K562 (cell line): Measurements from ENCODE around the gene ARHGEF38. TPM values are rescaled to one million over a fixed set of nuclear protein-coding genes. Genes with fewer than 3 reads are reported as not detected.

ENCODE experiments used
- ESRRB ChIP-seq: fragments of 250-450 bp; sonication (Bioruptor Pico); IDR thresholded peaks from 2 replicates; pipeline ENCODE4 v1.5.0; 2020; ENCODE audit warnings: mild to moderate bottlenecking, moderate library complexity, borderline replicate concordance
- HDAC3 ChIP-seq: fragments of 450-650 bp; IDR thresholded peaks from 2 replicates; pipeline ENCODE4 v1.6.1; 2018; ENCODE audit warnings: borderline replicate concordance, mild to moderate bottlenecking, moderate library complexity; ENCODE audit not compliant: partially characterized antibody
- OTX1 ChIP-seq: fragments of 450-650 bp; formaldehyde crosslinking; IDR thresholded peaks from 2 replicates; pipeline ENCODE4 v1.4.0; 2022; ENCODE audit warnings: mild to moderate bottlenecking
- PREB ChIP-seq: sonication (generic); formaldehyde crosslinking; IDR thresholded peaks from 2 replicates; pipeline ENCODE4 v1.8.1; 2023; ENCODE audit warnings: mild to moderate bottlenecking, missing genetic modification reagents
- SLC30A9 ChIP-seq: fragments of 250-450 bp; sonication (Bioruptor Pico); IDR thresholded peaks from 2 replicates; pipeline ENCODE4 v1.8.0; 2022; ENCODE audit warnings: mild to moderate bottlenecking, moderate library complexity
- ZFP36 ChIP-seq: fragments of 150-350 bp; IDR thresholded peaks from 2 replicates; pipeline ENCODE4 v1.6.1; 2018; ENCODE audit warnings: low read length, low read depth; ENCODE audit not compliant: partially characterized antibody
- ZHX1 ChIP-seq: fragments of 150-350 bp; conservative IDR thresholded peaks from 2 replicates; pipeline ENCODE4 v1.6.1; 2014; ENCODE audit warnings: low read length
- ZNF324 ChIP-seq: fragments of 250-450 bp; sonication (Bioruptor Pico); IDR thresholded peaks from 2 replicates; pipeline ENCODE4 v1.4.0; 2020; ENCODE audit warnings: mild to moderate bottlenecking
- polyA plus RNA-seq, 8 experiments: library from polyadenylated mRNA; depleted of rRNA in 4 of 8; stranded (reverse) in 5 of 8; unstranded in 3 of 8; fragments of >200 nt; fragmentation: Nextera tagmentation in 2 of 8; fragmentation: Illumina TruSeq in 1 of 8; extraction: Ambion mirVana in 2 of 8; extraction: Trizol in 1 of 8; gene quantifications; 2 replicates each; pipeline versions ENCODE4 v1.2.1 to v1.2.3, GENCODE V29; 2011 to 2014; ENCODE audit warnings: inconsistent platforms in 1 of 8, missing spikeins in 1 of 8
- total RNA-seq, 7 experiments: library from RNA; depleted of rRNA in 6 of 7; stranded (reverse); fragments of >200 nt in 6 of 7; fragmentation: Illumina TruSeq in 2 of 7; extraction: Trizol in 2 of 7; gene quantifications; 2 replicates each; pipeline versions ENCODE4 v1.2.1 to v1.2.3, GENCODE V29; 2011 to 2021; ENCODE audit warnings: low replicate concordance in 1 of 7
- TF ChIP-seq, protein P1 (sequence below): fragments of 450-650 bp; IDR thresholded peaks from 2 replicates; pipeline ENCODE4 v1.6.1; 2018; ENCODE audit not compliant: partially characterized antibody
- TF ChIP-seq, protein P2 (sequence below): IDR thresholded peaks from 3 replicates; pipeline ENCODE4 v1.6.1; 2011; ENCODE audit warnings: borderline replicate concordance, mild to moderate bottlenecking, moderate library complexity; ENCODE audit not compliant: insufficient read length; ENCODE audit errors: extremely low read depth

The ARHGEF38 gene
- total and polyA plus RNA-seq, 9 of the 15 experiments (the other 6 are each of a cell fraction or from before 2014, with no cell fraction given): 0.17 TPM; not detected in 8

- TF ChIP-seq PREB (CRISPR knock-in tag) (no peak; the same call in 1 of the 2 replicates), OTX1 (CRISPR knock-in tag) (peak; percentile 74; the same call in 1 of the 2 replicates), ZFP36 (peak; percentile 53), SLC30A9 (CRISPR knock-in tag) (no peak), ESRRB (CRISPR knock-in tag) (no peak), ZHX1 (peak; percentile 86), HDAC3 (peak; percentile 73), ZNF324 (CRISPR knock-in tag) (no peak)
- TF ChIP-seq, protein P1, sequence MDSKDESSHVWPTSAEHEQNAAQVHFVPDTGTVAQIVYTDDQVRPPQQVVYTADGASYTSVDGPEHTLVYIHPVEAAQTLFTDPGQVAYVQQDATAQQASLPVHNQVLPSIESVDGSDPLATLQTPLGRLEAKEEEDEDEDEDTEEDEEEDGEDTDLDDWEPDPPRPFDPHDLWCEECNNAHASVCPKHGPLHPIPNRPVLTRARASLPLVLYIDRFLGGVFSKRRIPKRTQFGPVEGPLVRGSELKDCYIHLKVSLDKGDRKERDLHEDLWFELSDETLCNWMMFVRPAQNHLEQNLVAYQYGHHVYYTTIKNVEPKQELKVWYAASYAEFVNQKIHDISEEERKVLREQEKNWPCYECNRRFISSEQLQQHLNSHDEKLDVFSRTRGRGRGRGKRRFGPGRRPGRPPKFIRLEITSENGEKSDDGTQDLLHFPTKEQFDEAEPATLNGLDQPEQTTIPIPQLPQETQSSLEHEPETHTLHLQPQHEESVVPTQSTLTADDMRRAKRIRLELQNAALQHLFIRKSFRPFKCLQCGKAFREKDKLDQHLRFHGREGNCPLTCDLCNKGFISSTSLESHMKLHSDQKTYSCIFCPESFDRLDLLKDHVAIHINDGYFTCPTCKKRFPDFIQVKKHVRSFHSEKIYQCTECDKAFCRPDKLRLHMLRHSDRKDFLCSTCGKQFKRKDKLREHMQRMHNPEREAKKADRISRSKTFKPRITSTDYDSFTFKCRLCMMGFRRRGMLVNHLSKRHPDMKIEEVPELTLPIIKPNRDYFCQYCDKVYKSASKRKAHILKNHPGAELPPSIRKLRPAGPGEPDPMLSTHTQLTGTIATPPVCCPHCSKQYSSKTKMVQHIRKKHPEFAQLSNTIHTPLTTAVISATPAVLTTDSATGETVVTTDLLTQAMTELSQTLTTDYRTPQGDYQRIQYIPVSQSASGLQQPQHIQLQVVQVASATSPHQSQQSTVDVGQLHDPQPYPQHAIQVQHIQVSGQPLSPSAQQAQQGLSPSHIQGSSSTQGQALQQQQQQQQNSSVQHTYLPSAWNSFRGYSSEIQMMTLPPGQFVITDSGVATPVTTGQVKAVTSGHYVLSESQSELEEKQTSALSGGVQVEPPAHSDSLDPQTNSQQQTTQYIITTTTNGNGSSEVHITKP: peak; percentile 53
- TF ChIP-seq, protein P2, sequence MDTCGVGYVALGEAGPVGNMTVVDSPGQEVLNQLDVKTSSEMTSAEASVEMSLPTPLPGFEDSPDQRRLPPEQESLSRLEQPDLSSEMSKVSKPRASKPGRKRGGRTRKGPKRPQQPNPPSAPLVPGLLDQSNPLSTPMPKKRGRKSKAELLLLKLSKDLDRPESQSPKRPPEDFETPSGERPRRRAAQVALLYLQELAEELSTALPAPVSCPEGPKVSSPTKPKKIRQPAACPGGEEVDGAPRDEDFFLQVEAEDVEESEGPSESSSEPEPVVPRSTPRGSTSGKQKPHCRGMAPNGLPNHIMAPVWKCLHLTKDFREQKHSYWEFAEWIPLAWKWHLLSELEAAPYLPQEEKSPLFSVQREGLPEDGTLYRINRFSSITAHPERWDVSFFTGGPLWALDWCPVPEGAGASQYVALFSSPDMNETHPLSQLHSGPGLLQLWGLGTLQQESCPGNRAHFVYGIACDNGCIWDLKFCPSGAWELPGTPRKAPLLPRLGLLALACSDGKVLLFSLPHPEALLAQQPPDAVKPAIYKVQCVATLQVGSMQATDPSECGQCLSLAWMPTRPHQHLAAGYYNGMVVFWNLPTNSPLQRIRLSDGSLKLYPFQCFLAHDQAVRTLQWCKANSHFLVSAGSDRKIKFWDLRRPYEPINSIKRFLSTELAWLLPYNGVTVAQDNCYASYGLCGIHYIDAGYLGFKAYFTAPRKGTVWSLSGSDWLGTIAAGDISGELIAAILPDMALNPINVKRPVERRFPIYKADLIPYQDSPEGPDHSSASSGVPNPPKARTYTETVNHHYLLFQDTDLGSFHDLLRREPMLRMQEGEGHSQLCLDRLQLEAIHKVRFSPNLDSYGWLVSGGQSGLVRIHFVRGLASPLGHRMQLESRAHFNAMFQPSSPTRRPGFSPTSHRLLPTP: no peak
Observed at GRCh38 chr4:105708181-105709080, 156.0 kb downstream of the ARHGEF38 start, which contains the start of the genes GSTCD and INTS12 (continued).
